ENCODE data around the gene FGFR2.
"Not testable (repeated sequence)": the region's sequence is repeated elsewhere in the genome, so short reads cannot be mapped to it uniquely, and the experiment has no call there.

The FGFR2 gene

DNA sequence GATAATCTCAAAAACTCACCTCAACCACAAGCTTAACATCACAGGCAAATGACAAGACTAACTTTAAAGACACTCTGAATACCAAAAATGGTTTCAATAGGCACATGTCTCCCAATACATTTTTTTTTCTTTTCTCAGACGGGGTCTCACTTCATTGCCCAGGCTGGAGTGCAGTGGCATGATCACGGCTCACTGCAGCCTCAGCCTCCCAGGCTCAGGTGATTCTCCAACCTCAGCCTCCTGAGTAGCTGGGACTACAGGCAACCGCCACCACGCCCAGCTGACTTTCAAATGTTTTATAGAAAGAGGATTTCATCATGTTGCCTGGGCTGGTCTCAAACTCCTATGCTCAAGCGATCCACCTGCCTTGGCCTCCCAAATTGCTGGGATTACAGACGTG is 77.7 kb downstream of the FGFR2 start:
- DNase-seq = not testable (repeated sequence)

- DNase-seq = no peak
Observed at GRCh38 chr10:121519901-121520493, 78.2 kb downstream of the FGFR2 start.

- DNase-seq = no peak
Observed at GRCh38 chr10:121519411-121519810, 78.8 kb downstream of the FGFR2 start.

DNA sequence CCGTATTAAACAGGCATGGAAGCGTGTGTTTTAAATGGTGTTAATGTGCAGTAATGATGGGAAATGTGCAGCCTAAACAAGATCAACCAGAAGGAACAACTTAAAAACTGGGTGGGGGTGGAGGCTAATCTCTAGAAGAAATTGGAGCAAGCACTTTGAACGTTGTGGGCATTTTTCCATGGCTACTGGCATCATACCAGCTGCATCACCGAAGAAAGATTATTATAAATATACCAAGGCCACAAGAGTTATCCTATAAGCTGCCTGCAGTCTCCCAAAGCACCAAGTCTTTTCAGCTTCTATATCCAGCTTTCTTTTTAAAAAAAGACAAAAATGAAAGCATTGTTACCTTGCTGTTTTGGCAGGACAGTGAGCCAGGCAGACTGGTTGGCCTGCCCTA is 79.9 kb downstream of the FGFR2 start:
- no peak for DNase-seq

GRCh38 chr10:121516093-121516865 is 82.0 kb downstream of the FGFR2 start:
- DNase-seq = no peak

DNA sequence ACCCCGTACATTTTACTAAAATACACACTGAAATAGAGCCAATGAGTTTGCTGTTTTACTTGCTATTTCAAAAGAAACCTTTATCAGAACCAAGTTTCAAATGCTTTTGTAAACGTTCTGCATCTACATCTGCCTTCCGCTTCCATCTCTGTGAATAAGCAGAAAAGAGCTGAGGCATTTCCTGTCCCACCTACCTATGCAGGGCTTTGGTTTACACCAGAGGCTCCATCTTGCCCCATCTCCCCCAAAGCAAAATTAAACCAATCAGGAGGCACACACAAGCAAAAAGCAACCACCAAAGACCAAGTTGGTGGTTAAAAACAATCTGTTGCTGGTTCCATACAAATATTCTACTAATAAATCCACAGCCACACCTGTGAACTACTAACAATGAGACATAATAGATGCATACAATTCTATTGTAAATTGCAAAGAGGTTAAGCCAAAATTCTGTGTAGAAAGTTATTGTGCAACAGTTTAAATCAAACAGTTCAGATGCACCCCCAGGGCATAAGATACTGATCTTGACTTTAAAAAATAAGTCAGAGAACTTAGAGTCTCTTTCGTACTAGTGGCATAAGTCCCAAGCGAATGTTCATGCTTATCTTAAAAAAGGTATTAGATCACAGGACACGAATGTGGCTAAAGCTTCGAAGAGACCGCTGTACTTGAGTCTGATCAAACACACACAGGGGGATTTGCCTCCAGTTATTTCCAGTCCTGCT is 83.9 kb downstream of the FGFR2 start:
- no peak for DNase-seq

- DNase-seq = no peak
Observed at GRCh38 chr10:121511943-121512342, 86.3 kb downstream of the FGFR2 start.

GRCh38 chr10:121511460-121511859 is 86.8 kb downstream of the FGFR2 start:
- DNase-seq = no peak

- no peak for DNase-seq
Observed at GRCh38 chr10:121510201-121510771, 88.0 kb downstream of the FGFR2 start.

DNA sequence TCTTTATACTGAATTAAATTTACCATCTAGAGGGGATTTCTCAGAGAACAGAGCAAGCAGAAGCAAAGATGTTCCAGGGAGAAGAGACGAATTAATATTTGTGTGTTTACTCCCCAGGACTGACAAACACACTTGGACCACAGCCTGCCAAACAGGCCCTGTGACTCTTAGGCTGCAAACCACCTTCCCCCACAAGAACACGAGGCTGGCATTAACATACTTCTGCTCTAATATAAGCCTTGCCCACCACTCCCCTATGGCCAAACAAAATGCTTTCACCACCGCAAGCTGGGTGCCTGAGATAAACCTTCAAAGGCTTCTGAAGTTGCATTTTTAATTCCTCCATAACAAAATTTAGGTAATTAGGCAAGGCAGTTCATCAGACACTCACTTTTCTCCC is 88.4 kb downstream of the FGFR2 start:
- DNase-seq = no peak

- no peak for DNase-seq
Observed at GRCh38 chr10:121509112-121509511, 89.1 kb downstream of the FGFR2 start.

DNA sequence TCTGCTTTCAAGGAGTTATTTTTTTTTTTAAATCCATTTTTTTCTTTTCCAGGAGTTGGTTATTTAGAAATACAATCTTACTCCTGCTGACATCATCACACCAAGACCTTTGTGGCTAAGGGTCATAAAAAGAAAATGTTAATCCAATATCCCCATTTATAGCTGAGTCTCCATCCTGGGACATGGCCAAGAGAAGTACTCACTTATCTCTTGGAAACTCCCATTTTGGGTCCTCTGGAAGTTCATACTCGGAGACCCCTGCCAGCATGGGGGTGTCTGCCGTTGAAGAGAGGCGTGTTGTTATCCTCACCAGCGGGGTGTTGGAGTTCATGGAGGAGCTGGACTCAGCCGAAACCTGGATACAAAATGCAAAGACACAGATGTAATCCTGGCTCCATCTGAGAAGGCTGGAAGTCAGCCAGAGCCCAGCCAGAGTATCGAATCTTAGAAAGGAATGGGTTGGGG is 94.6 kb downstream of the FGFR2 start:
- DNase-seq = no peak

GRCh38 chr10:121501796-121502195 is 96.4 kb downstream of the FGFR2 start:
- no peak for DNase-seq

DNA sequence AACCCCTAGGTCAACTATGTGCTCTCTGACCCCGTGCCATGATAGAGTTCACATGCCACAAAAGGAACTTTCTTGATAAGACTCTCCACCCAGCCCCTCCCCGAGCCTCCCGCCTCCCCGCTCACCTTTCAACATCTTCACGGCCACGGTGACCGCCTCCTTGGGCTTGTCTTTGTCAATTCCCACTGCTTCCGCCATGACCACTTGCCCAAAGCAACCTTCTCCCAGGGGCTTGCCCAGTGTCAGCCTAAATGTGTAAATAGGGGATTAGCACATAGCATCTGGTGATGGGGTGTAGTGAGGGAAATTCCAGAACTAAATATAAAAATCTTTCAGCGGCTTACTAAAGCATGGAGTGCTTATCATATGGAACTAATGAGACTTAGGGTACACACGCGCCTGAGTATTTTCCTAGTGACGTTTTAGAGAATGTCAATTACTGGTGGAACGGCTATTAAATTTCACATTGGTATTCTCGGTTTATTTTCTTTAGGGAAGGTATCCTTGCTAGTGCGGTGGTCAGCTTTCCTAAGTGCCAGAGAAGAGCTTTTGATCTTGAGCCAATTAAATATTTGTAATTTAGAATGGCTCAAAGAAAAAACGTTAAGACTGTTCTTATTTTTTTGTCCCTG is 97.4 kb downstream of the FGFR2 start:
- DNase-seq = no peak

DNA sequence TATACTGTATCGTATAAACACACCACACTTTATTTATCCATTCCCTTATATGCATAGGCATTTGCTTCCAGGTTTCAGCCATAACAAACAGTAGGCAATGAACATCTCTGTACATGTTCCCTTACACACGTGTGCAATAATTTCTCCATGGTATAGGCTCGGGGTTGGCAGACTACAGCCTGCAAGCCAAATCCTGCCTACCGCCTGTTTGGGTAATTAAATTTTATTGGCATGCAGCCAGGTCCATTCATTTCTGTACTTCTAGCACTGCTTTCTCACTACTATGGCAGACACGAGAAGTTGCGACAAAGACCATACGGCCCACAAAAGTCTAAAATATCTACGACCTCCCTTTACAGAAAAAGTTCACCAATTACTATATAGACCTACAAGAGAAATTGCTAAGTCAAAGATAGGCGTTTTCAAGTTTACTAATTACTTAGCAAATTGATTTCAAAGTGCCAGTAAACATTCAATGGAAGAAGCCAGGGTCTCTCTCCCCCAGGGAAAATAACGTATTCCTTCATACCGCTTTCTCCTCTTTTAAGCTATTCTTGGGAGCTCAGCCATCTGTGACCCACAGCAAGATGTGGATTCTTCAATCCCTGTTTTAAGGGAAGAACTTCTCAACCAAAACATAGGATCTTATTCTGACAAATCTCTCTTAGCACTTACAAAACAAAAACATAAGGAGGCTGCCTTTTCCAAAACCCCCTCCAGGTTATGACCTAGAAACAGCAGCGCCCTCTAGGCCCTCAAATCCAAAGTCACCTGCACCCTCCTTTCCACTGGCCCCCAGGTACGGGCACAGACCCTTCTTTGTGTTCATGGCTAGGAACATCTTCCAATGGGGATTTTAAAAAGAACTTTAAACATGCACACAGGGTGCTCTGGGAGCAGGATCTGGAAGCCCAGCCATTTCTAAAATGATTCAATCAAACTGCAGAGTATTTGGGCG is 100.5 kb downstream of the FGFR2 start:
- DNase-seq = no peak

- no peak for DNase-seq
Observed at GRCh38 chr10:121495719-121496118, 102.5 kb downstream of the FGFR2 start.

GRCh38 chr10:121494296-121494695 is 103.9 kb downstream of the FGFR2 start:
- no peak for DNase-seq

DNA sequence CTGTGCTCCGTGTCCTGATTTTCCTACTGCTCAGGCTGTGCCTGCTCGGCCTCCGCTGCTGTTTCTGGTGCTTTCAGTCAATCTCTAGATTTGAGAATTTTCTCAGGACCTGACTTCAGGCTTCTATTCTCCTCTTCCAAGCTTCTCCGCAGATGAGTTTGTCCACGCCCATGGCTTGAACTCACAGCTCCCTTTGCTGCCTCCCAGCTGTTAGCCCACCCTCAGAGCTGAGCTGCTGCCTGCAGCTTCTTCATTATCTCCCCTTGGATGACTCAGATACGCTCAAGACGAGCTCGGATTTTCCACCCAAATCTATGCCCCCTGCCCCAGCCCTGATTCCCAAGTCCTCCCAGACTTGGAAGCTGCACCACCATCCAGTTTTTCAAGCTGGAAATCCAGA is 104.7 kb downstream of the FGFR2 start:
- DNase-seq = no peak

DNA sequence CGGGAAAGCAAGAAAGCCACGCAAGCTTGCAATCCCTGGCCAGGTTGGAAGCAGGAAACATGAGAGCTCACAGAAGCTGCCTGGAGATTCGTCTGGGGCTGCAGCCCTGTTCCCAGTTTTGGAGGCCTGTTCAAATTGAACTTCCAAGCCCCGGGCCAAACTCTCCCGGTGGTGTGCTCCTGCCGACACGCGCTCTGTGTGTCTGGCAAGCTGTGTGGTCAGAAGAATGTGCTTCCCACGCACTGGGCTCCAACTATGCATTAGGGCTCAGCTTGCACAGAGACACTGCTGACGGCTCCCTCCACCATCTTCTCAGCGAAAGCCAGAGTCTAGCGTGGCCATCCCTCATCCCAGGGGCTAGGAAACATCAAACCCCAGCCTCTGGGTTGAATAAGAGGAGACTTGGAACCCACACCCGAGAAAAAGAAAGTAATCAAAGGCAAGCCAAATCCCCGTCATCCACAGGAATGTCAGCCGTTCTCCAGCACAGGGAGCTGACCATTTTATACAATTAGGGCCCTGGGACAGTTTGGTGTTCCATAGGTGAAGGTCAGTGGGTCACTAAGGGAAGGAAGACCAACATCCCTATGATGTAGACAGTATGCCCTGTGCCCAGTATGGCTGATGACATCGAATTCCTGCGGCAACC is 107.2 kb downstream of the FGFR2 start:
- no peak for DNase-seq

DNA sequence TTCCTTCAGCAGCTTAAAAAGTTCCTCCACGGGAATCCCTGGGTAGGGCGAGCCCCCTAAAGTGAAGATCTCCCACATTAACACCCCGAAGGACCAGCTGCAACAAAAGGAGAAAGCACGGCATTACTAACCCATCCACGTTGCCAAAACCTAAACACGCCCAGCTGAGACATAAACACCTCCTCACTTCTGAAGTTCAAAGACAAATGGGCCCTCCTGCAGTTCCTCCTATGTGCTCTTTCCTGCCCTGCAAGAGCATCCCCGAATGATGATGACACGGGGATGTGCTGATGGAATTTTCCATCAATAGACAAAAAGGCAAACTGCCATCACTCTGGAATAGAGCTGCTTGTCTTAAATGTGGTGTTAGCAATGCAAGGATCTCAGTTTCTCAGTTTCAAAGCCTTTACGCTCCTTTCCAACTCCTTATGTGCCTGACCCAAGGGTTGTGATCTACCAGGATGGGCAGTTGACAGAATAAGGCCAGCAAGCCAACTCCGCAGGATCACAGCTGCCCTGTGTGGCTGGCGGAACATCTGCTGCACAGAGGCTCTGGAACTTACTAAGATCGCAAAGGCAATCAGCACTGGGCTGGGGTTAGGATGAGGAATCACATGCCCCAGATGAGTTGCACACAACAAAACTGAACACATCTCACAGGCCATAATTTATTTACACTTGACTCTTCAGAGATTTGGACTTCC is 112.7 kb downstream of the FGFR2 start:
- DNase-seq = no peak

DNA sequence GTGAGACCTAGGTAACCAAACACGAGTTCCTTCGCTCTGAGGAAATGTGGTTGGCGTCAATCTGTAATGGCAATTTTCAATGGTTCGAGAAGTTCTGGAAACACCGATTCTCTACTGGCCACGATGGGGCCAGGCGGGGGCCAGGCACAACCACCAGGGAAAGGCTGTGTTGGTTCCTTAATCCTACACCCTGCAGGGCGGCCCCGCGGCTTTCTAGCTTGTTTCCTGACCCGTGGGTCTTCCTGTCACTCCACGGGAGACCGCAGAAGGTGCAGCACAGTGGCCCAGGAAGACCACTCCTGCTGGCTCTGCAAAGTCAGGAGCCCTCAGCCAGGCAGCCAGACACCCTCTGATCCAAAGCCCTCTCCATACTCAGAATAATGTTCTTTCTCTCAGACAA is 113.4 kb downstream of the FGFR2 start:
- no peak for DNase-seq
